ENCODE results near the gene DERL2.
A peak's percentile ranks its signal among the peaks of the same experiment; 100 is the strongest.

The DERL2 gene

DNA sequence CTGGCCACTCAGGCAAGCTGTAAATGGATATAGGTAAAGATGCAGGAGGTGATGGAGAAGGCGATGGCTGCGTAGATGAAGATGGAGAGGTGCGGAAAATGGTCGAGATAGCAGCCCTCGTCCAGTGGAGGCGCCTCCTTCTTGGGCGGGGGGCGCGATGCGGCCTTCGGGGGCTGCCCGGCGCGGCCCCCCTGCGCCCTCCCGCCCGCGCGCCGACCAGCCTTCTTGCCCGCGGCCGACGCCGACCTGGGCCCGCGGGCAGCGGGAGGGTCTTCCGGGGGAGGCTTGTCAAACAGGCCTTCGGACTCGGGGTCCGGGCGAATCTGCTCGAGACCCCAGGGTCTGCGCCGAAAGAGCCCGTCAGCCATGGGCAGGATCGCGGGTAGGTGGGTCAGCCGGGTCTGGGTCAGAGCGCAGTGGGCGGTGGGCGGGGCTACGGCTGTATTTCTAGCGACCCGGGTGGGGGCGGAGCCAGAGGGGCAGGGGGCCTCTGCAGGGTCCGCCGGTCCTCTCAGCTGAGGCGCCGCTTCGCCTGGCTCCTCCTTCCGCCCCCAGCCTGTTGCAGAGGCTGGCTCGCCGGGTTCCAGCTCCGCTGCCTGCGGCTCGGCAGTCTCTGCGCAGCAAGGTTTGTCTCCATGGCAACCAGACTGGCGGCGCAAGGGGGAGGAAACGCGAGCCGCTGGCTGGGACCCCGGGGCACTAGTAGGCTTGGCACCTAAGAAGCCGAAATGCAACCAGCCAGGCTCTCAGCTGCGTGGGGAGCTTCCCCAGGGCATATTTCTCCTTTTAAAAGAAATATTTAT lies 14.8 kb upstream of the DERL2 start:
- peak; percentile 91 for DNase-seq (ENCODE audit: low spot score)

GRCh38 chr17:5500247-5500588 lies 14.2 kb upstream of the DERL2 start:
- DNase-seq (ENCODE audit: low spot score), result no peak

GRCh38 chr17:5499476-5500231 lies 13.7 kb upstream of the DERL2 start:
- DNase-seq (ENCODE audit: low spot score), result peak; percentile 24

- DNase-seq (ENCODE audit: low spot score), result no peak
Measured at GRCh38 chr17:5492970-5493369, 7.0 kb upstream of the DERL2 start.

GRCh38 chr17:5488752-5489151 lies 2.8 kb upstream of the DERL2 start:
- DNase-seq (ENCODE audit: low spot score), result no peak

DNA sequence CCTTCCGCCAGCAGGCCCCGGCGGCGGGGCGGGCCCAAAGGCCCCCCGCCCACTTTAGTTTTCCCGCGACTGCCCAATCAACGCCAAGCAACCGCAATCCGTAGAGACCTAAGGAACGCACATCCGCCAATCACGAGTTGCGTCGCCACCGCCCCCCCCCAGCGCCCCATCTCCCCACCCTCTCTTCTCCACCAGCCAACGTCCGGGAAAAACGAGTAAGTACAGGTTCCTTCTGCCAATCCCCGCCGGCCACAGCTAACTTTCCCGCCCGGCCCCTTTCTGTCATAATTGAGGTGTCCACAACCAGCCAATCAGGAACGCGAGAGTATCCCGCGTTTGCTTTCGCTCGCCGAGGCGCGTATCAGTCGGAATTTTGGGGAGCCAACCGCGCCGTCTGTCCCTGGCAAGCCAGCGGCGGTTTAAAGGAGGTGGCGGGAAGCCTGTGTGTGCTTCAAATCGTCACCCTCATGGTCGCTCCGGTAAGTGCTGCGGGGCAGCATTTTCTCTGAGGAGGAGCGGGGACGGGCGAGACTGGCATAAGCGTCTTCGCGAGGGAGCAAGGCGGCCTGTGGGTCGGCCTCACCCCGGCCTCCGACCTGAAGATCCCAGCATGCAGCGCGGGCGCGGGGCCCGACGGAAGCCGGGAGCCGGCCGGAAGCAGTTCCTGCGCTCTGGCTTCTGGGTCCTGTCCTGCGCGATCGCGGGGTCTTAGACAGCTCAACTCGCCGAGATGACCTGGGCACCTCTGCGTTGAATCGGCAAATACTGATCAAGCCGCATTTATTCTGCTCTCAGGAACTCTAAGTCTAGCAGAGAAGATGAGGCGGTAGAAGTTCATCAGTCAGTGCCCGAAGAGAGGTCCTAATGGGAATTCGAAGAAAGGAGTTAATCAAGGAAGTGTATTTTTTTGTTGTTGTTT lies 487 bp upstream of the DERL2 start, which contains the start of gene MIS12:
Gene MIS12 (plus strand): TSS at position 361 of the 919 bp plus-strand sequence. CDS start 2,297 bp downstream, outside the sequence.
- DNase-seq (ENCODE audit: low spot score), result peak; percentile 99

- DNase-seq (ENCODE audit: low spot score), result no peak
Measured at GRCh38 chr17:5481451-5481850, 4.5 kb downstream of the DERL2 start.

- DNase-seq (ENCODE audit: low spot score), result no peak
Measured at GRCh38 chr17:5480962-5481361, 5.0 kb downstream of the DERL2 start.

GRCh38 chr17:5478992-5479391 lies 7.0 kb downstream of the DERL2 start:
- no peak for DNase-seq (ENCODE audit: low spot score)

DNA sequence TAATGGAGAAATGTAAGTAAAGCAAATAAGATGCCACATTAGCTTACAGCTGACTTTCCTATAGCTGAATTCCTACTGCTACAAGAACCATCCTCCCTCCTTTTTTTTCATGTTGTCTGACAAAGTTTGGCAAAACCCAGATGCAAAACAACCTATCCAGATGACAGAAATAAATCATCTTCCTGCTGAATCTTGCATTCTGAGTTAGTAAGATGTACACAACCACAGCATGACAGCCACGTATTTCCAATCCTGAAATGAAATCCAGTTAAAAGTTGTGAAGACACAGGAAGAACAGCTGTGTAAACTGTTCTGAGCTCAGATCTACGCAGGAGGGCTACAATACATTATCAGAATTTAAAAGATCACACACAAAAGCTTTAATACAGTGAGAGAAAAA lies 12.1 kb downstream of the DERL2 start:
- DNase-seq (ENCODE audit: low spot score), result no peak

DNA sequence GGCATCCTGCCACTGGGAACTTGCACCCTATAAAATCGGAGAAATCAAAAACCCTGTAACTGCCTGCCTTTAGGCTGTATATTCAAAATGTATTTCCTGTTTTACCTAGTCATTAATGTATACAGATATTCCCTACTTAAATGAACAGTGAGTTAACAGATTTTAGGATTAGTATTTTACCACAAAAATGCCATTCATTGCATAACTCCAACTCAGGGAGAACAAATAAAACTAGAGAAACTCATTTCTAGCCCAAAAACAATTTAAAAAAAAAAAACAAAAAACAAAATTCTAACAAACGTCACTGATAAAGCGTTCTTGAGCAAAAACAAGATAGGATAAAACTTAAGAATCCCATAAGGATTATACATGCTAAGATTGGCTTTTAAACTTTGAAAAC lies 13.5 kb downstream of the DERL2 start:
- DNase-seq (ENCODE audit: low spot score), result no peak

DNA sequence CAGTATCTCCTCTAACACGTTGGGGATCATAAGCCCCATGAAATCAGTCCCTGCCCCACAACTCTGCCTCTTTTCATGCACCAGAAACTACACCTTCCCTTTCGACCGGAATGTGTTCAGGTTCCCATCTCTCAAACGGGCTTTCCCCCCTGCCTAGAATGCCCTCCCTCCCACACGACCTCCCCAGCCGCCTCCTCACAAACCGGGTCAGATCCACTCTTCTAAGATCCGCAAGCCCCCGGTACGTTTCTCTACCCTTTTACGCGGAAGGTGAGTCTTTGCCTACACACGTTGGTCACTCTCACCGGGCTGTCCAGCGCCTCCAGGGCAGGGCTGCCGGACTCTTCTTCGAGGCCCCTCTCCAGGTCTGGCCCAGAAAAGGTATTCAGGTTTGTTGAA lies 17.9 kb downstream of the DERL2 start:
- no peak for DNase-seq (ENCODE audit: low spot score)

DNA sequence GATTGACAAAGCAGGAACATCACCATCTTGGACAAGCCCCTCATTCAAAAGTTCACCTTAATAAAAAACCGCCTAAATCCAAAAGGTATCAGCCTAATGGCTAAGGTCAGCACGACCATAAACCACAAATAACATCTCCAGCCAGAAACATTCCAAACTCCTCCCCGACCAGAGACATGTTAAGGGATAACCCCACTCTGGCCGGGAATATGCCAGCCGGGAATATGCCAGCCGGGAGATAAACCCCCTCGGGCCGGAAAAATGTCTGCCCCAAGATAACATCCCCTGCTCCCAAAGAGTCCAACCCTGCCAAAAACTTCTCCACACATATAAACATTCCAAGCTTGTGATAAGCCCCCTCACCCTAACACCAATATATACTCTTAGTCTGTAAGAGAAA lies 18.6 kb downstream of the DERL2 start:
- no peak for DNase-seq (ENCODE audit: low spot score)

DNA sequence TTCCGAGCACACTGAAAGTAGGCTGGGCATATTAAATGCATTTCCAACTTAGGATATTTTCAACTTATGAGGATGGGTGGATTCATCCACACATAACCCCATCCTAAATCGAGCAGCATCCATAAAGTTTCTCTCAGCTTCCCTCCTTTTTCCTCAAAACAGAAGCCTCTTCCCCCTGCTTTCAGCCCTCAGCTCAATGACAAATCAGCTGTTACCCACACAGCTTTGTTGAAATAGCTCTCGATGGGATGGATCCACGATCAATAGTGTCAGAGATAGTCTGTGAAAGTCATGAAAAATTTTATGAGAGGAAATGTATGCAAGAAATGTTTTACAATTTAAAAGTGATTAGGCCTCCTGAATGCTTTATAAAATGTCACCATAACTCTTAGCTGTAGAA lies 19.7 kb downstream of the DERL2 start:
- no peak for DNase-seq (ENCODE audit: low spot score)

GRCh38 chr17:5464717-5465507 lies 21.1 kb downstream of the DERL2 start:
- no peak for DNase-seq (ENCODE audit: low spot score)

DNA sequence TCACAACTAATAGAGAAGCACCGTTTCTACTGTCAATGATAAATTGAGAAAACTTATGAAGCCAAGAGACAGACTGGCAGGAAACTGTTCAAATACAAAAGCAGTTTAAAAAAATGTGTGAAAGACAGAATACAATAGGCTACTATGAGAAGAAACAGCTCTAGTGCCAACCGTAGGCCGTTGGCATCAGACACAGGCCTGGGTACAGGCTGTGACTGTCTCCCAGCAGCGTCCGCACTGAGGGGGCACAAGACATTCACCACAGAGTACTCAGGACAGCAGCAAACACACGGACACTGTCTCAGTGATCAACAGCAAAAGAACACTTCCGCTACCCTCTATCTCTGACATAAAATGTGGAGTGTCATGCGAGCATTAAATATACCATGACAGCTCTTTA lies 39.2 kb downstream of the DERL2 start:
- DNase-seq (ENCODE audit: low spot score), result no peak

- DNase-seq (ENCODE audit: low spot score), result no peak
Measured at GRCh38 chr17:5444209-5444608, 41.8 kb downstream of the DERL2 start.

DNA sequence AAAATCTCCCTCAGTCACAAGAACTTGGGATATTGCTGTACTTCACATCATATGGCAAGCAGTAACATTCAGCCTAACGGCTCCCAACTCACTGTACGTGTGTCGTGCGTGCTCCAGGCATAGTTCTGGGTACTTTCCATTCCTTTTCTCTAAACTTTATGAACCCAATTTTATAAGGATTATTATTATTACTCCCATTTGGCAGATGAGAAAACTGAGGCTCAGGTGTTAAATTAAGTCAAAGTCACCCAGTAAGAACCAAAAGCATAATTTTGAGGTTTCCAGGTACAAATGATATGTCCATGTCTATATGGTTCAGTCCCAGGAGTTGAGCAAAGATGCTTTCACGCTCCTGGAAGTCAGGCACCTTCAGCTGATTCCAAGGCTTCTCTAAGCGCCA lies 42.2 kb downstream of the DERL2 start:
- no peak for DNase-seq (ENCODE audit: low spot score)

DNA sequence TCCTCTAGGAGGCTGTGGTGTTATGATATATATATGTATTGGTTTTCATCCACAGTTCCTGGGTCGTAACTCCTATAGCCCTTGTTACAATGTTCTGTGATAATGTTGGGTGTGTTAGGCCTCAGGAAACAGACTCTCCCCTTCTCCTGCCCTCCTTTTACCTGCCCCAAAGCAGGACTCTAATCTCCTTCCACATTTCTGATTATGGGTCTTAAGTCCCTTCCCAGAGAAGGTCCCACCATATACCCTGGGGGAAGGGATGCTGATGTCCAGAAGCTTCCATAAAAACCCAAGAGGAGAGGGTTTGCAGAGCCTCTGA lies 46.6 kb downstream of the DERL2 start:
- DNase-seq (ENCODE audit: low spot score), result no peak

- DNase-seq (ENCODE audit: low spot score), result peak; percentile 96
Measured at GRCh38 chr17:5438716-5439445, 47.1 kb downstream of the DERL2 start, which contains the start of gene C1QBP. TSS of gene C1QBP (minus strand) at chr17:5439155. CDS start at chr17:5439073, 82 bp downstream.

GRCh38 chr17:5437721-5438317 lies 48.2 kb downstream of the DERL2 start:
- no peak for DNase-seq (ENCODE audit: low spot score)
